ENCODE results near the gene EIF4G3.
"Not testable (repeated sequence)": the region's sequence is repeated elsewhere in the genome, so short reads cannot be mapped to it uniquely, and the experiment has no call there.

Gene EIF4G3

GRCh38 chr1:21184276-21184675 is 7.6 kb upstream of the EIF4G3 start:
- DNase-seq = no peak

GRCh38 chr1:21182181-21182731 is 5.6 kb upstream of the EIF4G3 start:
- no peak for DNase-seq

GRCh38 chr1:21178271-21178670 is 1.6 kb upstream of the EIF4G3 start:
- DNase-seq = not testable (repeated sequence)

DNA sequence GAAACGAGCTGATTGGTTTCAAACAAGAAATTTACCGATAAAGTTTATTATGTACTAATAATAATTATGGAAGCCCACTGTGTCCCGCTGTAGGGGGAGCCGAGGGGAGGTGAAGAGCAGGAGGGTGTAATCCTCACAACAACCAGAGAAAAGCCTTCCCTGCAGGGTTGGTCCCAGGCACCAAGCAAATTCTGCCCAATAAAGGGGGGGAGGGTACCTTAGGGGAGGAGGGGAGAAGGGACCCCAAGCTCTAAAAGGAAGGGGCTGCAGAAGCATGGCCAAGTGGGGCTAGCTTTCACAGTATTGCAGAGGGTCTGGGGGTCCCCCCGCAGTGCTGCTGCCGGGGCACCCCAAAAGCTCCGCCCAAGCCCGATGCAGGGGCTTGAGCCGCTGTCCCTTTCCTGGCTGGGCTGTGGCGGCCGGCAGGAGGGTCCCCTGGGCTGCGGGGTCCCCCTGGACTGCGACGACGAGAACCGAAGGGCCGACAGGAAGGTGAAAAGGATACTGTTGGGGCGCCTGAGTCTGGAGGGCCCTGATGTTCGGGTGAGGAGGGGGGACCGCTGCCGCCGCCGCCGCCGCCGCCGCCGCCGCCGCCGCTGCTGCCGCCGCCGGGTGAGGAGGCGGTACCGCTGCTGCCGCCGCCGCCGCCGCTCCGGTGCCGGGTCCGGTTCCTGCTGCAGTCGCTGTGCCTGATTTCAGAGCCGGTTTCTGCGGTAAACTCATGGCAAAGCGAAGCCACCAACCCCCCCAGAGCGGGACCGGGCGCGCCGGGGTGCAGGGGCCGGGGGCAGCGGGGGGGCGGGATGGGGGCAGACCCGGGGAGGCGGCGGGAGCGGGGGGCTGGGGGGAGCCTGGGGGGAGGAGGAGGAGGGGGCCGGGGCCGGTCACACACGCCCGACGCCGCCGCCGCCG is 771 bp downstream of the EIF4G3 start:
- DNase-seq = peak; percentile 30

DNA sequence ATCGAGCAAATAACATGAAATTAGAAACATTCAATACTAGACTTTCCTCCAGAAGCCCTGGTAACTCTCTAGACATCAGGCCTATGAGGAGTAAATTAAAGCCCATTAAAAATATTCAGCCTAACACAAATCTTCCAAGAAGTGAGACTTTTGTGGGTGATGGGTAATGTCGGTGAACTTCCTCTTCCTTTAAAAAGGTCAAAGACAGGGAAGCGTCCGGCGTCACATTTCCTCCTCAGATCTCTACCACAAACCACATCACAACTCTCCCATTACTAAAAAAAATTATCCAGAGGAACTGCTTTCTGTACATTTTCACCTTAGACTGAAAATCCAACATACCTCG is 1.4 kb downstream of the EIF4G3 start:
- peak; percentile 57 for DNase-seq

DNA sequence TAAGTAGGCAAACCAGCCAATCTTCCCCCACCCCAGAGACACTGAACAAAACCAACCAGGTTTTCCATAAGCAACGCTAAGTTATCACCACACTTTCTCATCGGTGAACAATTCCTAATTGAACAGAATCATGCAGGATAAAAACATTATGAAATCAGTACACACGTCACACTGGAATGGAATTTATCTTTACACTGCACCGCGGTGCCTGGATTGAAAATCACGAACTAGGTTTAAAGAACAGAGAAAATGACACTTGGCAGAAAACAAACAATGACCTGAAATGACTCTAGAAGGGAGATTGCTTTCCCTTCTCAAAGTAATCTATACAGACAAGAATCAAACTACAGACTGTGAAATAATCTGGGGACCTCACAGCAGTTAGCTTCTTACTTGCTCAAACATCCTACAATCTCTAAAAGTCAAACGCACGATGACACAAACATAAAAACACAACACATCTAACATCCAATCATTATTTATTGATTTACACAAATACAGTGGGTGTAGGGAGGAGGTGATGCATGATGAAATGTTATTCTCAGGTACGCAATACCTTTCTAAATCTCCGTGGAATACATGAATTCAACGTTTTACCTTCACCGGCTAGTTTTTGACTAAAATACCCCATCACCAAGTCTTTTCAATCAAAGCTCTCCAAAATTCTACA is 1.9 kb downstream of the EIF4G3 start:
- DNase-seq = no peak

- no peak for DNase-seq
Observed at GRCh38 chr1:21174230-21174629, 2.5 kb downstream of the EIF4G3 start.

GRCh38 chr1:21173096-21173495 is 3.6 kb downstream of the EIF4G3 start:
- not testable (repeated sequence) for DNase-seq

DNA sequence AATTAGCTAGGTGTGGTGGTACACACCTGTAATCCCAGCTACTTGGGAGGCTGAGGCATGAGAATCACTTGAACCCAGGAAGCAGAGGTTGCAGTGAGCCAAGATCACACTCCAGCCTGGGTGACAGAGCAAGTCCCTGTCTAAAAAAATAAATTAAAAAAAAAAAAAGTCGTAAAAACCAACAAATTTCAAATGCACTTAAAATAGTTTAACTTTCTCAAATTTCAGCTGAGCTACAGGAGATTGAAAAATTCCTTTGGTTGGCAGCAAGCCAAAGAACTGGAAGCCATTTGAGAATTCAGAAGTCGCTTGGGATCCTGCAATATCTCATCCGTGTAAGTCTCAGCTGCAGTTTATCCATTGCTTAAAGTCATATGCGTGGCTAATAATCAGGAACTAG is 5.9 kb downstream of the EIF4G3 start:
- not testable (repeated sequence) for DNase-seq

DNA sequence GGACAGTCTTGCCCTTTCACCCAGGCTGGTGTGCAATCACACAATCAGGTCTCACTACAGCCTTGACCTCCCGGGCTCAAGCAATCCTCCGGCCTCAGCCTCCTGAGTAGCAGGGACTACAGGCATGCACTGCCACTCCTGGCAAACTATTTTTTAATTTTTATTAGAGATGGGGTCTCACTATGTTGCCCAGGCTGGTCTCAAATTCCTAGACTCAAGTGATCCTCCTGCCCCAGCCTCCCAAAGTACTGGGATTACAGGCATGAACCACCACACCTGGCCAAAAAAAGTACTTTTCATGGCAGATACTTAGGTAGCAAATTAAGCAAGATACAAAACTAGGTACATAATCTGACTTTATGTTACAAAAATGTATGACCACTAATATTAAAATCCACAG is 8.3 kb downstream of the EIF4G3 start:
- no peak for DNase-seq

DNA sequence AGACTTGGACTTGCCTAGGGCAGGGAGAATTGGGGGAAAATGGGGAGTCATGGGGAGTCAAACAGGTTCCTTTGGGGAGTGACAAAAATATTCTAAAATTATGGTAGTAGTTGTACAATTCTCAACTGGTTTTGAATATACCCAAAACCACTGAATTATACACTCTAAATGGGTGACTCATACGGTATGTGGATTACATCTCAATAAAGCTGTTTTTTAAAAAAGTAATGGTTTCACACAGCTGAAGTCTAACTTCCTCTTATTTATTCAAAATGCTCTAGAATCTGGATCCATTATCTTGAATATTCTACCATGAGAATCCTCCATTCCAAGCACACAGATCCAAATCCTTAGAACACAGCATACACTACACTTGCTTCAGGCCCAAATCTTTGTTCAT is 11.1 kb downstream of the EIF4G3 start:
- DNase-seq = no peak

GRCh38 chr1:21165076-21165475 is 11.6 kb downstream of the EIF4G3 start:
- no peak for DNase-seq

- no peak for DNase-seq
Observed at GRCh38 chr1:21164266-21164665, 12.4 kb downstream of the EIF4G3 start.

- DNase-seq = no peak
Observed at GRCh38 chr1:21162740-21163464, 13.8 kb downstream of the EIF4G3 start.

GRCh38 chr1:21161842-21162241 is 14.9 kb downstream of the EIF4G3 start:
- no peak for DNase-seq

GRCh38 chr1:21160263-21160796 is 16.4 kb downstream of the EIF4G3 start:
- DNase-seq = no peak

DNA sequence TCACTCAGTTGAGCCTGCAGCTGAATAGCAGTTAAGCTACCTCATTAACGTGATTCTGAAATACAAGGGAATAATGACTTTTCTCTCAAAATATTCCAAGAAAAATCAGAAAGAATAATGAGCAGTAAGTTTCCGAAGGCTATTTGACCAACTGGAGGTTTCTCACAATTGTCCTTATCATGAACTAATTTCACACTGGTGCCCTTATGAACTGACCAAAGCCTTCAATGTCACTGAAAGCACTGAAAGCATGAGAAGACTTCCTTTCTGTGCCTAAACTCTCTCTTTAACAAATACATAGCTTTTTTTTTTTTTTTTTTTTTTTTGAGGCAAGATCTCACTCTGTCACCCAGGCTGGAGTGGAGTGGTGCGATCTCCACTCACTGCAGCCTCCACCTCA is 18.8 kb downstream of the EIF4G3 start:
- DNase-seq = no peak

- DNase-seq = no peak
Observed at GRCh38 chr1:21157054-21157453, 19.6 kb downstream of the EIF4G3 start.

DNA sequence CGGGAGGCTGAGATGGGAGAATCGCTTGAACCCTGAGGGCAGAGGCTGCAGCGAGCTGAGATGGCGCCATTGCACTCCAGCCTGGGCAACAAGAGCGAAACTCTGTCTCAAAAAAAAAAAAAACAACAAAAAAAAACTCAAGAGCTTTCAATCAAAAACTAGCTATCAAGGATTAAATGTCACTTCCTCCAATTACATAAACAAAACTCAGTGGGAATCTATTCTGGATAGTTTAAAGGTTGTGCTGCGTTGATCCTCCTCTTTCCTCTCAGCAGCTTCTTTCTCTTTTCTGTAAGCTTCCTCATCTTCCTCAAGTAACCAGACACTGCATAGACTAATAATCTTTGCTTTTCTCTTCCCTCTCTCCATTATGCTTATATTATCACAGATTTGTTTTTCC is 20.7 kb downstream of the EIF4G3 start:
- DNase-seq = no peak

GRCh38 chr1:21154717-21155116 is 22.0 kb downstream of the EIF4G3 start:
- no peak for DNase-seq

DNA sequence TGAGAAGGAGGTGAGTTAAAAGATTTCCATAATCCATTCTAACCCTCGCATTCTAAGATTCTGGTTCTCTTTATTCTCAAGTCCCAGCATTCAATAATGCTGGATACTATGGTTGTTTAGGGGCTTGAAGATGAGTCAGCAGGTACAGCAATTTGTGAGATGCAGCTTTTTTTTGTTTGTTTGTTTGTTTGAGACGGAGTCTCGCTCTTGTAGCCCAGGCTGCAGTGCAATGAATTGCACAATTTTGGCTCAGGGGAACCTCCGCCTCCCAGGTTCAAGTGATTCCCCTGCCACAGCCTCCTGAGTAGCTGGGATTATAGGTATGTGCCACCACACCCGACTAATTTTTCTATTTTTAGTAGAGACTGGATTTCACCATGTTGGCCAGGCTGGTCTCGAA is 23.3 kb downstream of the EIF4G3 start:
- DNase-seq = no peak

DNA sequence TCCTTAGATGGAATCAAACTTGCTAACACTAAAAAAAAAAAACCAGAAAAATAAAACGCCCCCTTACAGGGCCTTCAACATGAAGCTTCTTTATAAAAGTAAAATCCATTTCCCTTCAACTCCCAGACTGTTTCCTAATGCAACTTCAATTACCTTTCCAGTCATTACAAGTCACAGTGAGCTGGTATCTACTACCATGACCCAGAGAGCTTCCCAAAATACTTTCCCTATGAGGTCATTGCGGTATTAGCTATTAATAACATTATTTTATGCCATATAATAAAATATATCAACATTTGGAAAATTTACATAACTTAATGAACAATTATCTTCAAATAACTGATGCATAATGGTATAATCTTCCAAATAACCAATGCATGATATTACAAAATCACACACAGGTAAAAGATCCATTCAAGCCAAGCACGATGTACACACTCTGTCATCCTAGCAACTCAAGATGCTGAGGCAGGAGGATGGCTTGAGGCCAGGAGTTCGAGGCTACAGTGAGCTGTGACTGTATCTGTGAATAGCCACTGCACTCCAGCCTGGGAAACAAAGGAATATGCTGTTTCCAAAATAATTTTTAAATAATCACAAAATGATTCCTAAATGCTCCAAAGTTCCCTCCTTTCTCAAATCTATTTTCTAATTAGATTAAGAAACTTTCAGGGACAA is 24.1 kb downstream of the EIF4G3 start:
- no peak for DNase-seq

Measured in CD4-positive, alpha-beta T cell treated with Interleukin-15 for 1 hour (primary cell).